GM03348 (cell line): ENCODE data around the gene EXOC6.

ENCODE experiments used
- DNase-seq: peaks from one replicate; pipeline ENCODE4 v3.0.0; 2012; ENCODE audit warnings: low spot score

Gene EXOC6

DNA sequence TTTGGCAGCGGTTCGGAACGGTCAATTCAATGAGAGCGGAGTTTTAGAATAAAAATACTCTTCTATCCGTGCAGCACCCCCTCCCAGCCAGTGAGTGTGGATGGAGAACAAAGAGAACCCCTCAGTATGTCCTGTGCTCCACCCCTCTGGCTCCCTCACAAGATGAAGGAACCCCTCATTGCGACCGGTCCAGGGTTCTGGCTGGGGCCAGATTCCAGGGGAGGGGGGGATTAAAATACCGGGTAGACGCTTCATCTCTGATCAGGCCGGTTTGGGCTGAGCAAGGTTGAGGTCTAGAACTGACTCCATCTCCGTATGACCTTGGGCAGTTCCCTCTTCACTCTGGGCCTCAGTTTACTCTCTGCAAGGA lies 218.2 kb downstream of the EXOC6 start:
- DNase-seq = no peak

DNA sequence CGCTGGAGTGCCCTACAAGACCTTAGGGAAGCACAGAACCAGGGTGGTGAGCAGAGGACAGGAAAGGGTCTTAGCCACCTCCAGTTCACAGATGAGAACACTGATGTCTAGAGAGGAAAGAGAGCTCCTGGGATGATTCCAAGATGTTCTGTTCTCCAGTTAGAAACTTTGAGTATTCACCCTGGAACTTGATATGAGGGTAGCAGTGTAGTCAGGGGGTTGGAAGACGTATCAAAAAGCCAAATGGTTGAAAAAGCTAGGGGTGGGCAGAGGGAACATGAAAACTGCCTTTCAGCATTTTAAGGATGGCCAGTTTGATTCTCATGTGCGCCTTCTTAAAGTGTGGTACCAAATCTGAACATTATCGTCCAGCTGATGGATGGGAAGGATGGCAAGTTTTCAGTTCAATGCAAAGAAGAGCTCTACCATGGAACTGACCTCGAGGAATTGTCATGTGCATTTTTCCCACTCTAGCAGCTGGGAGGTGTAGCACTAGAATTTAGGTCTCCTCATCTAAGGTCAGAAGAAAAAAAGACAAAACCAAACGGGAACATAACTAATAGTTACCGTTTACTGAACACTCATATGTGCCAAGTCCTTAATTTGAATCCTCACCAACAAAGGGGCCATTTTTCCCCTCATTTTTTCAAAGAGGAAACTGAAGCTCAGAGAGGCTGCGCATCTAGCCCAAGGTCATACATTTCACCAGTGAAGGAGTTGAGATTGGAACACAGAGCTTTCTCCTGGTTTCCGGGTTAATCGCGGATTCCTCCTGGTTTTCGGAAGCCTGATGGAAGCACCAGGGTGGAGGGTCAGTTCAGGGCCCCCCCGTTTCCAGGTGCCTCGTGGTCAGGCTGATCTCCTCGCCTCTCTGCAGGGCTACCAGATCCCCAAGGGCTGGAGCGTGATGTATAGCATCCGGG lies 219.4 kb downstream of the EXOC6 start:
- DNase-seq = no peak

DNA sequence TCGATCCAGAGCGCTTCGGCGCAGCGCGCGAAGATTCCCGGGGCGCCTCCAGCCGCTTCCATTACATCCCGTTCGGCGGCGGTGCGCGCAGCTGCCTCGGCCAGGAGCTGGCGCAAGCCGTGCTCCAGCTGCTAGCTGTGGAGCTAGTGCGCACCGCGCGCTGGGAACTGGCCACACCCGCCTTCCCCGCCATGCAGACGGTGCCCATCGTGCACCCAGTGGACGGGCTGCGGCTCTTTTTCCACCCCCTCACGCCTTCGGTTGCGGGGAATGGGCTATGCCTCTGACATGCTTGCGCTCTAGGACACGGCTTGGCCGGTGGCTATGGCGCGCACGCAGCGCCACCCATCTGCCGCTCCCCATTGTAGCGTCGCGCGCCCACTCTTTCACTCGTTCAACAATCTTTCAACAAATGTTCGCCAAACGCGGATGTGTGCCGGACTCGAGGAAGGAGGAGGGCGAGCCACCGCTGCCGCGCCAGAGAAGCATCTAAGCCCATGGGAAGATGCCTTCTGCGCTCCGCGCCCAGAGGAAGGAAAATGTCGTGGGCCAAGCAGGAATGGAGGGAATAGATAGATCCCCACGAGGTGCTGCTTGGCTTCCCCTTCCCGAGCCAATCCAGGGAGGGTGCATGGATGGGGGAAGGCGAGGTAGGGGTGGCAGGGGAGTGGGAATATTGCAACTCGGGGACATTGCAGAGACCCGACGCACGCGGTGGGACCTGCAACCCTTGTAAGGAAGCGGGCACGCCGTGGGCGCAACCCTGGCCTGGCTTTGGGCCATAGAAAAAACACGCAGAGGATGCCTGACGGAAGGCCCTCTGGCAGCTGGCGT lies 220.3 kb downstream of the EXOC6 start:
- DNase-seq = no peak

DNA sequence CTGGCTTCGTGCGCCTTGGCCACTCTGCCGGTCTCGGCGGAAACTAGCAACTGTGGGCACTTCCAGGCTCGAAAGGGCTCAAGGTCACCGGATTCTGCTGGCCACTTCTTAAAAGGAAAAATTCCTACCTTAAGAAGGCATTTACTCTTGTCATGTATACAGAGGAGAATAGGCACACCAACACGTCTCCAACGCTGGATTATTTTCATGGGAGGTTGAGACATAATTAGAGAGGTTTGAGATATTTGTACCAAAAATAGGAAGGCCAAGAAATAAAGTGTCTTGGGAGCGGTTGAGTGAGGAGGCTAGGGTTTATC lies 220.9 kb downstream of the EXOC6 start:
- DNase-seq = no peak

DNA sequence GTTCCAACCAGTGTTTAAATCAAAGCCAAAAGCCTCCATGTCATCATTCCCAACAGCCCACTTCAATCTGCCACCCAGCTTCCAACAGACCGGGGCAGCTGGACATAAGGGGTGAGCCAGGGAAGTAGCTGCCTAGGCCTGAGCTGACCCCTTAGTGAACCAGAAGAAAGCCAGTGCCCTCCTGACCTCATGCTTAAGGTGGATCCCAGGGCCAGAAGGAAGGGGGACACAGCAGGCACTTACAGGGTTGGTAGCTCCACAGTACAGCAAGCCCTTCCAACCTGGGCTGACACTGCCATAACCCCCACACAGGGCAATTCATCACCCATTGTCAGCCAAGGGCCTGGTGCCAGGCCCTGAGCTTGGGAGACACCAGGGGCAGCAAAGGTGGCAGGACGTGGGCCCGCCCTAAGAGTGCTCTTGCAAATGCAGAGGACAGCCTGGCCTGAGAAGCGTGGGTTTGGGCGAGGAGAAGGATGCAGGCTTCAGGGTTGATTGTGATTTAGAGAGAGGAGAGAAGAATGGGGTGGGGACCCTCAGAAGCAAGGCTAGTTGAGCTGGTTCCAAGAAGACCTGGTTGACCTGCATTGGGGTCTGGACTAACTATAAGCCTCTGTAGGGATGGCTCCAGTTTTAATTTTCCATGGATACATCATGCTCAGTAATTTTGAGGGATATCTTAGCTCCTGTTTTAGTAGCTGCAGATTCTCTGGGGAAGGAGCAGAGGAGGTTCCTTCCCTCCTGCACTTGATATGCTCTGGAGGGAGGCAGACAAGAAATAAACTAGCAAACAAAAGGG lies 222.3 kb downstream of the EXOC6 start:
- DNase-seq = no peak

DNA sequence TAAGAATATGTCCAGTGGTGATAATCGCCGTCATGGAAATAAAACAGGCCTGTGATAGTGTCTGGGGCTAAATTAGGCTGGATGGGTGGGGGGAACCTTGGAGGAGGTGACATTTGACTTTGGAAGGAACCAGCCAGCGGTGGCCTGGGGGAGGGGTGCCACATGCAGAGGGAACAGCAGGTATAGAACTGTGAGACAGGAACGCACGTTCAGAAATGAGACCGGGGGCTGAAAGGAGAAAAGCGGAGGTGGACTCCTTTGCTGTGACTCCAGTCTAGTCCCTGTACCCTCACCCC lies 222.8 kb downstream of the EXOC6 start:
- DNase-seq = no peak

DNA sequence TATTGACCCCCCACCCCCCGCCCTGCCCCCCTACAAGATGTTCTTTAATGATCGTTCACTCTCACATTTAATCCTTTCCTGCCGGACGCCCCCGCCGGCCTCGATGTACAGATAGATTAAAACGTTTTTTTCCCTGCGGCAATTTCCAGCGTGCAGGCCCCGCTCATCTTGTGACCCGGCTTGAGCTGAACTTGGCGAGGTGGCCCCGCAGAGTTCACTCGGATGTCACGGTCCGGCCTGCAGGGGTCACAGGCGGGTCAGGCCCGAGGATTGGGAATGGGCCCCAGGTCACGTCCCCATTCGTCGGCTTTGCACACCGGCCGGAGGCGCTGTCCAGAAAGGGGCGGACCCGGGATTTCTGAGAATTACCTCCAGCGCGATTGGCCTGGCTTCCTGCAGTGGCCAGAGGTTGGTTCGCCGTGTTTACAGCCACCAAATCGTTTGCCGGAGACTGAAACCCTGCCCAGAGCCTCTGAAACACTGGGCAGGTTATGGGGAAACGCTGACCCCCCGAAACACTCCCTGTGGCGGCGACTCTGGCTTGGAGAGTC lies 223.4 kb downstream of the EXOC6 start:
- DNase-seq = no peak

DNA sequence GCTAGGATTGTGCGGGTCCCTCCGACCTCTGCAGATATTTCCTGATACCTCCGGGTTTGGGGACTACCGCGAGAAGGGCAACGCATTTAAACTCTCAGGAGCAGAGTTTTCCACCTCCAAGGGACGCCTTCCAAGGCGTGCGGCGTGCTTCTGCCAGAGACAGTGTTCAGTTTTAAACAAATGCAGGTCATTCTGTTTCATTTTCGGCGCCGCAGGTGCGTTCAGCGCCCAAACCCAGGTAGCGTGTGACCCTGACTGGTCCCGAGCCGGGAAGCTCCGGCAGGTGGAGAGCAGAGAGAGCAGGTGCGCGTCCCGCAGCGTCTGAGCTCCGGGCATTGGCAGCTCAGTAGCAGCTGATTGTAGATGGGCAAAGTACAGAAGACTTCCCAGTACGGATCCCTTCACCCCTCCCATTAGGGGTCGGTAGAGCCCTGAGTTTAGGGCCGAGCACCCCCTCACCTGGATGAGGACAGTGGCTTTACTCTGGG lies 223.9 kb downstream of the EXOC6 start:
- no peak for DNase-seq

DNA sequence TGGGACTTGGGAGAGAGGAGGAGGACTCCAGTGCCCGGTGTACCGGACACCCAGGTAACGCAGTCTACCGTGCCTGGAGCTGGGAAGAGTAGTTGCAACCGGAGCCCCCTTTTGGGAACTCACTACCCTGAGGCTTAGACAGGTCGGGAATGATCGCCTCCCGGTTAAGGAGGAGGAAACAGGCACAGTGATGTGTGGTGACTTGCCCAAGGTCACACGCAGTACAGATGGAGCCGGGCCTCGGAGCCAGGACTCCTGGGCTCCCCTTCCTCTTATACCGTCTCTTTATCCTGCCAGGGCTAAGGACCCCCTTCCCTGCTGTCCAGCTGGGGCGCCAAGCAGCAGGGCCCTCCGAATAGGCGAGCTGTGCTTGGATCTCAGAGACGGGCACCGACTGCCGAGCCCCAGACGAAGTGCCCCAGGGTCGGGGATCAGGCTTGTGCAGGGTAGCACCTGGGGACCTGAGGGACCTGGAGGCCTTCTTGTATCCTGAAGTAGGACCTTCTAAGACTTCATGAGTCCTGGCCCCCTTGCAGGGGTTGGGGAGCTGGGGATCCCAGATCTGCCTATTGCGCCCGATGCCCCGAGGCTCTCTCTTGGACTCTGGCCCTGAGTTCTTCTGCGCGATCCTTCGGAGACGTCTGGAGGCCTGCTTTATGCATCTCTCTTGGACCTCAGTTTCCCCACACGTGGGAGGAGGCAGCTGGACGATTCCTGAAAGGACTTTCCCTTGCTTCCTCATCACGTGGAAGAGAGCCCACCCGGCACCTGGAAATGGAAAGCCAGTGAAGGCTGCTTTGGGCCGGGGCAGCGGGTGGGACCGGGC lies 224.6 kb downstream of the EXOC6 start:
- no peak for DNase-seq

DNA sequence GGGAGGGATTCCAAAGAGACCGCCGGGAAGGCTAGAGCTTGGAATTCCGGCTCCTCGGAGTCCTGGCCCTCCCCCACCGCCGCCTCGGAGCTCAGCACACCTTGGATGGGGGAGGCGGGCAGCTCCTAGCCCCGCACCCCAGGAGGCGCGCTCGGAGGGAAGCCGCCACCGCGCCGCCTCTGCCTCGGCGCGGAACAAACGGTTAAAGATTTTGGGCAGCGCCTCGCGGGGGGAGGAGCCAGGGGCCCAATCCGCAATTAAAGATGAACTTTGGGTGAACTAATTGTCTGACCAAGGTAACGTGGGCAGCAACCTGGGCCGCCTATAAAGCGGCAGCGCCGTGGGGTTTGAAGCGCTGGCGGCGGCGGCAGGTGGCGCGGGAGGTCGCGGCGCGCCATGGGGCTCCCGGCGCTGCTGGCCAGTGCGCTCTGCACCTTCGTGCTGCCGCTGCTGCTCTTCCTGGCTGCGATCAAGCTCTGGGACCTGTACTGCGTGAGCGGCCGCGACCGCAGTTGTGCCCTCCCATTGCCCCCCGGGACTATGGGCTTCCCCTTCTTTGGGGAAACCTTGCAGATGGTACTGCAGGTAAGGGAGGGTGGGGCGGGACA lies 225.3 kb downstream of the EXOC6 start, which contains the start of gene CYP26A1:
Gene CYP26A1, plus strand, starts transcription at position 355 of the 608 bp plus-strand sequence. Its CDS starts 42 bp downstream, at position 397.
- no peak for DNase-seq

DNA sequence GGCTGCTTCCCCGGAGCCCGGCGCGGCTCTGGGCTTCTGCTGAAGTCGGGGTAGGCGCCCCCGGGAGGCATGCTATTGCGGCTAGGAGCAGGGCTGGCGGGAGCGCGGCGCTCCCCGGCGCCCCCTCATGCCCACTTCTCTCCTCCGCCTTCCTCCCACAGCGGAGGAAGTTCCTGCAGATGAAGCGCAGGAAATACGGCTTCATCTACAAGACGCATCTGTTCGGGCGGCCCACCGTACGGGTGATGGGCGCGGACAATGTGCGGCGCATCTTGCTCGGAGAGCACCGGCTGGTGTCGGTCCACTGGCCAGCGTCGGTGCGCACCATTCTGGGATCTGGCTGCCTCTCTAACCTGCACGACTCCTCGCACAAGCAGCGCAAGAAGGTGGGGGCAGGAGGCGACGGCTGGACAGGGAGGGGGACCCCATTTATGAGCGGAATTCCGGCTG lies 225.9 kb downstream of the EXOC6 start:
- no peak for DNase-seq

DNA sequence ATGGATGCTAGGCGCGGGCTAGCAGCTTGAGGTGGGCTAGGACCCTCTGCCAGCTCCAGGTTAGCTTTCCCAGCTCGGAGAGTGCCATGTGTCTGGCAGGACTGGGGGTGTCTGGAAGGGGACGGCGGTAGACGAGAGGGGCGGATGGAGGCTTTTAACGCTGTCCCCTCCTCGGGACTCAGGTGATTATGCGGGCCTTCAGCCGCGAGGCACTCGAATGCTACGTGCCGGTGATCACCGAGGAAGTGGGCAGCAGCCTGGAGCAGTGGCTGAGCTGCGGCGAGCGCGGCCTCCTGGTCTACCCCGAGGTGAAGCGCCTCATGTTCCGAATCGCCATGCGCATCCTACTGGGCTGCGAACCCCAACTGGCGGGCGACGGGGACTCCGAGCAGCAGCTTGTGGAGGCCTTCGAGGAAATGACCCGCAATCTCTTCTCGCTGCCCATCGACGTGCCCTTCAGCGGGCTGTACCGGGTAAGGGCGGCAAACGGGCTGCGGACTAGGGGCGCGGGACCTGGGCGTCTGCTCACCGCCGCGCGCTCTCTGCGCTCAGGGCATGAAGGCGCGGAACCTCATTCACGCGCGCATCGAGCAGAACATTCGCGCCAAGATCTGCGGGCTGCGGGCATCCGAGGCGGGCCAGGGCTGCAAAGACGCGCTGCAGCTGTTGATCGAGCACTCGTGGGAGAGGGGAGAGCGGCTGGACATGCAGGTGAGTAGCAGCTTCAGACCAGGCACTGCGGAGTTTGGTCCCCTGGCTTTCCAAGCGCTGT lies 226.5 kb downstream of the EXOC6 start:
- no peak for DNase-seq

DNA sequence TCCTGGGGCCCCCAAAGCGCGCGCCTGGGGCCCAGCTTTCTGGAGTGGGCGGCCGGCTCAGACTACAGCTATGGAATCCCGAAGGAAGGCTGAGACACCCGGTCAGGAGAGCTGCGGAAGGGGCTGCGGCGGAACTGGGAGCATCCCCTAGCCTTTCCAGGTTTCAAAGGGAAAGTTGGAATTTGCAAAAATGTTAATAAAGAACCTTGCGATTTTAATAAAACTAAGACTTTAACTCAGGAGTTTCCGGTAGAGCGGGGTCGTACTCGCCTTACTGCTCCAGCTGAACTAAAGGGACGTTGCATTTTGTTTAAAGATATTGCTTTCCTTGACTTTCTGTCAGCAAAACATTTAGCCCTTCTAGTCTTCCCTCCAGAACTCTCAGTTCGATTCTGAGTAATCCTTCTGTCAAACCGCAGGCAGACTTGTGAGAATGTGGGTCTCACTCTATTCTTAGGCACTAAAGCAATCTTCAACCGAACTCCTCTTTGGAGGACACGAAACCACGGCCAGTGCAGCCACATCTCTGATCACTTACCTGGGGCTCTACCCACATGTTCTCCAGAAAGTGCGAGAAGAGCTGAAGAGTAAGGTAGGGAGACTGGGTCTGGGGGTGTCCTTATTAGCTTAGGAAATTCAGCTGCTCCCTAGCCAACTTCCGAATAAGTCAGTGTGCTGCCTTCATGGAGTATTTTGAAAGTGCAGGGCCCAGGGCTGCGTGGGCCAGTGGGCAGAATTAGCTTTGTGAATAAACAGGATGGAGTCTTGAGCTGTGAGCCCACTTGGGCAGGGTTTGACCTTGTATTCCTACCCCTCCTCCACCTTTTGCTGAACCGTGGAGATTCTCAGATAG lies 227.3 kb downstream of the EXOC6 start:
- DNase-seq = no peak

DNA sequence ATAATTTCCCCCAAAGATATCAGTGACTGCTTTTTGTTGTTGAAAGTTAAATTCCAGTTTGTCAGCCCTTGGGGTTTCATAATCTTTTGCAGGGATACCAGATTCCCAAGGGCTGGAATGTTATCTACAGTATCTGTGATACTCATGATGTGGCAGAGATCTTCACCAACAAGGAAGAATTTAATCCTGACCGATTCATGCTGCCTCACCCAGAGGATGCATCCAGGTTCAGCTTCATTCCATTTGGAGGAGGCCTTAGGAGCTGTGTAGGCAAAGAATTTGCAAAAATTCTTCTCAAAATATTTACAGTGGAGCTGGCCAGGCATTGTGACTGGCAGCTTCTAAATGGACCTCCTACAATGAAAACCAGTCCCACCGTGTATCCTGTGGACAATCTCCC lies 228.6 kb downstream of the EXOC6 start:
- DNase-seq = no peak

DNA sequence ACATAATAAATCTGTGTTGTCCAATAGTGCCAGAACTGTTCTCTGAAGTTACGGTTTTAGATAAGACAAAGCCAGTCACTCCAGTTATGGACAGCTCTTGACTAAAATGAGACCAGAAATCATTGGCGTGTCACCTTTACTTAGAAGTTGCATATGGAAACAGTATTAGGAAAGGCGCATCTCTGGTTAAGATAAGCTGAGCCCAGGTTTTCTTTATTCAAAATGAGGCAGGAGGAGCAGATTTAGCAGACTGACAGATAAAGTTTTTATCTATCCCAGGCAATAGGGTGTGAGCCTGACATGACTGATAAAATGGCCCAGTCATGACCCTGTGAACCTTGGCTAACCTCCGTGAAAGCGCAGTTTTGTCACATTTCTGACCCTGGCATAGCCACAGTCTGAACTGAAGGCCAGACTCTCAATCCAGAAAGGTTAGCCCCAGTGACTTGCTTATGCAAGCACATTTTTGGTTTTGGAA lies 229.6 kb downstream of the EXOC6 start:
- DNase-seq = no peak

DNA sequence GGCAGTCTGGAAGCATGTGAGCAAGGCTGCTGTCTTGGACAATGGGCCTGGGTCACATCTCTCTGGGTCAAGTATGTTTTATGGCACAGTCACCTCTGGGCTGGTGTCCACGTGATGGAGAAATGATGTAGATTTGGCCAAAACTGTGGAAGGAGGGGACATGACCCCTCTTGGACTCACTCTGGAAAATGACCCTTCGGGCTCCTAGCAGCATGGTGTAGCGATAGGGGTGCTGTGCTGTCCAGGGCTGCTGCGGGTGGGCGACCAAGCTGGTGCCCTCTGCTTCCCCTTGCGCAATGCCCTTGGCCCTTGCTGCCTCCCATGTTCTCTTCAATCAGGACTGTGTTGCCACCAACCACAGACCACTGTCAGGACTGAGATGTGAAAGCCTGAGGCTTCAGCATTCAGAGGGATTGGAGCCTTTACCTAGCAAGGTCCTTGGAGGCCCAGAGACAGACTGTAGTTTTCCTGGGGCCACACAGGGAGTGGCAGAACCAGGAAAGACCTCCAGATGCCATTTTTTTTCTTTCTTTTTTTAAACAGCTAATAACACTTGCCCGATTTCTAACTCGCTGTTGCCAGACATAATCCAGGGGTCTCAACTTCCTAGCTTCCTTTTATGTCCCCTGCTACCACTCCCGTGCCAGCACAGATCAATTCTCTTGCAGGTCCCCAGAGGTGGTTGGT lies 231.5 kb downstream of the EXOC6 start:
- DNase-seq = no peak

DNA sequence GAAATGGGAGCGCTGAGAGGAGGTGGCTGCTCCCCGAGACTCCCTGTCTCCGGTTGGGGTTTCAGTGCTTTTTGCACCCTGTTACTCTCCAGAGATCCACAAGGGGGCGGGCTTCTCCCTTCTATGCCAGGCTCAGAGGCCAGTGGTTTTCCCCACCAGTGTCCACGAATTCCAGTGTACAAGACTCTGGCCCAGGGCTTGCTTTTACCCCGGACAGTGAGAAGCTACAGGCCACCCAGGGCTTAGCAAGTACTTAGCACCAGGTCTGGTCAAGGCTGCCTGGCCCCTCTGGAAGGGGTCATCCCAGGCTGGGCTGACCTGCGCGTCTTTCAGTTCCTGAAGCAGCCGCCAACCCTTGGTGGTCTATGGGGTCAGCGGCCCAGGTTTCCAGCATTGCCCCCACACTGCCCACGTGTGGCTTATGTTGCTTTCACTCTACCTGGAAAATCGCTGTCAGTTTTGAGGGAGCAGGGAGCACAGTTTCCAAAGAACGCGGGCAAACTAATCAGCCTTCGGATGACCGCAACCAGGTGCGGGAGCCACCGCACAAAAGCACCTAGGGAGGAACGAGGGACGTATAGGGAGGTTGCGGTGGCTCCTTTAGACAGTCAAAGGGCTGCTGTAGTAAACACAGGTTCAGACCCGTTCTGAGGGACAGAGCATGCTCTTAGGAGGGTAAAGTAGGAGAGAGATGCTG lies 232.2 kb downstream of the EXOC6 start:
- peak; percentile 92 for DNase-seq

DNA sequence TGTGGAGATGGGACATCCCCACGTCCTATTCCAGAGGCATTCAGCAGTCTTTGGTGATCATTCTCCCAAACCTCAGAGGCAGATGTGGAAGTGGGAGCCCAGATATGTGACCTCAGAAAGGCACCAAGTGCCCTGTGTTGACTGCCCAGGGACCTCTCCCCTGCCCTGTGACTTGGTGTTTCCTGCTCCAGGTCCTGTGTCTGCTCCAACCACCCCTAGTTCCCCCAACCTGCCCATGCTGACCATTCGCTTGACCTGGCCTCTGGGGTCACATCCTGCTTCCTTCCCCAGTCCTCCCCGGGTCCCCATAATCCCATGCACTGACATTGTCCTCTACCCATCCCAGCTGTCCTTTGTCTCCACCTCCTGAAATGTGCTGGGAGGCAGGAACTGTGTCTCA lies 233.0 kb downstream of the EXOC6 start:
- DNase-seq = no peak
